HG02840 (cell line): Measurements from ENCODE around the gene GPR152.

Source experiments
- ATAC-seq: cut with Tn5 transposase; IDR thresholded peaks from one replicate; pipeline ENCODE4 v1.9.1; 2021; ENCODE audit warnings: mild to moderate bottlenecking, moderate library complexity, moderate number of reproducible peaks; ENCODE audit not compliant: unreplicated experiment, low FRiP score

GPR152 gene

GRCh38 chr11:67401495-67402191 lies 50.9 kb downstream of the GPR152 start, which contains the start of gene PPP1CA:
PPP1CA (minus strand) TSS chr11:67401858; CDS start chr11:67401782, 76 bp downstream.
- peak; percentile 58 for ATAC-seq
